Activated naive CD4-positive, alpha-beta T cell treated with anti-CD3 and anti-CD28 coated beads, Interleukin-2, amount 50 U/mL, for 72 hours (primary cell): ENCODE data around the gene PTPRG. TPM values are rescaled to one million over a fixed set of nuclear protein-coding genes. Genes with fewer than 3 reads are reported as not detected.

Source experiments
- ATAC-seq, 2 donors: fragments of 150-1000 bp; cut with Tn5 transposase; 2 replicates each; pipeline ENCODE4 v1.10.0; 2021; ENCODE audit warnings: mild to moderate bottlenecking in 2 of 2, moderate library complexity in 2 of 2
- DNase-seq, 2 donors: peaks; one replicate each; pipeline ENCODE4 v3.0.0; 2021 to 2022; ENCODE audit warnings: low spot score in 2 of 2
- H3K27ac Mint-ChIP-seq, 2 donors: one replicate each; pipeline ENCODE4 v1.8.0; 2022; ENCODE audit warnings: mild to moderate bottlenecking in 2 of 2, mixed read lengths in 2 of 2
- H3K36me3 Mint-ChIP-seq, 2 donors: one replicate each; pipeline ENCODE4 v1.8.0; 2022; ENCODE audit warnings: mixed read lengths in 2 of 2
- H3K9me3 Mint-ChIP-seq, 2 donors: one replicate each; pipeline ENCODE4 v1.8.0; 2022; ENCODE audit warnings: mixed read lengths in 2 of 2
- total RNA-seq, 2 donors: library from RNA; stranded (reverse); gene quantifications; one replicate each; pipeline ENCODE4 v1.2.3, GENCODE V29; 2022

Gene PTPRG
- total RNA-seq, 2 donors from 2014 or later: 0.11 to 0.45 TPM

GRCh38 chr3:61765157-61765876 lies 203.9 kb downstream of the PTPRG start:
- Mint-ChIP-seq H3K27ac (no peak overlapping the region), H3K9me3 (peaks cover 5 to 7% of the 10 kb centered on the region in 2 donors), H3K36me3 (no peaks in the 10 kb centered on the region)
- no peak for DNase-seq
- no peak for ATAC-seq

- H3K9me3 Mint-ChIP-seq: peaks cover 0 to 4% of the 10 kb centered on the region in 2 donors
- ATAC-seq: no peak
- no peak for DNase-seq
- no peaks in the 10 kb centered on the region for H3K36me3 Mint-ChIP-seq
- no peak overlapping the region for H3K27ac Mint-ChIP-seq
These were observed 207.1 kb downstream of the PTPRG start for GRCh38 chr3:61768284-61769037.

- no peak overlapping the region for H3K27ac Mint-ChIP-seq
- no peak for ATAC-seq
- H3K9me3 Mint-ChIP-seq: no peaks in the 10 kb centered on the region
- no peaks in the 10 kb centered on the region for H3K36me3 Mint-ChIP-seq
- no peak for DNase-seq
These were observed 208.1 kb downstream of the PTPRG start for GRCh38 chr3:61769266-61769990.

- no peak for DNase-seq
- no peak for ATAC-seq
- Mint-ChIP-seq H3K9me3 (no peaks in the 10 kb centered on the region), H3K27ac (no peak overlapping the region), H3K36me3 (no peaks in the 10 kb centered on the region)
These were observed 210.6 kb downstream of the PTPRG start for GRCh38 chr3:61771976-61772375.

GRCh38 chr3:61772456-61772855 lies 211.1 kb downstream of the PTPRG start:
- ATAC-seq: no peak

GRCh38 chr3:61774279-61774890 lies 213.0 kb downstream of the PTPRG start:
- ATAC-seq (no peak), DNase-seq (no peak)
- Mint-ChIP-seq H3K9me3 (peaks cover 0 to 6% of the 10 kb centered on the region in 2 donors), H3K27ac (no peak overlapping the region), H3K36me3 (no peaks in the 10 kb centered on the region)

More at GRCh38 chr3:61772456-61772855, 211.1 kb downstream of the PTPRG start:
- Mint-ChIP-seq H3K27ac (no peak overlapping the region), H3K36me3 (no peaks in the 10 kb centered on the region), H3K9me3 (peaks cover 0 to 3% of the 10 kb centered on the region in 2 donors)
- no peak for DNase-seq

- H3K27ac Mint-ChIP-seq: no peak overlapping the region
- H3K36me3 Mint-ChIP-seq: no peaks in the 10 kb centered on the region
- H3K9me3 Mint-ChIP-seq: peaks cover 0 to 6% of the 10 kb centered on the region in 2 donors
- no peak for DNase-seq
- no peak for ATAC-seq
These were observed 215.0 kb downstream of the PTPRG start for GRCh38 chr3:61776390-61776789.

- ATAC-seq: no peak
- DNase-seq: no peak
- H3K9me3 Mint-ChIP-seq: peaks cover 0 to 11% of the 10 kb centered on the region in 2 donors
- H3K36me3 Mint-ChIP-seq: no peaks in the 10 kb centered on the region
- no peak overlapping the region for H3K27ac Mint-ChIP-seq
These were observed 216.1 kb downstream of the PTPRG start for GRCh38 chr3:61777483-61777882.

- Mint-ChIP-seq H3K27ac (no peak overlapping the region), H3K9me3 (peaks cover 0 to 11% of the 10 kb centered on the region in 2 donors), H3K36me3 (no peaks in the 10 kb centered on the region)
- DNase-seq (no peak), ATAC-seq (no peak)
These were observed 216.7 kb downstream of the PTPRG start for GRCh38 chr3:61778095-61778494.

- Mint-ChIP-seq H3K27ac (no peak overlapping the region), H3K9me3 (peaks cover 5 to 16% of the 10 kb centered on the region in 2 donors), H3K36me3 (no peaks in the 10 kb centered on the region)
- no peak for ATAC-seq
- no peak for DNase-seq
These were observed 218.6 kb downstream of the PTPRG start for GRCh38 chr3:61780016-61780415.

GRCh38 chr3:61780455-61781228 lies 219.3 kb downstream of the PTPRG start:
- peaks cover 5 to 16% of the 10 kb centered on the region in 2 donors for H3K9me3 Mint-ChIP-seq
- no peak for DNase-seq
- ATAC-seq: no peak
- no peaks in the 10 kb centered on the region for H3K36me3 Mint-ChIP-seq
- no peak overlapping the region for H3K27ac Mint-ChIP-seq

- ATAC-seq (peak in 1 of 2 donors; percentile 41), DNase-seq (no peak)
- peaks cover 5 to 12% of the 10 kb centered on the region in 2 donors for H3K9me3 Mint-ChIP-seq
- H3K27ac Mint-ChIP-seq: no peak overlapping the region
- no peaks in the 10 kb centered on the region for H3K36me3 Mint-ChIP-seq
These were observed 222.8 kb downstream of the PTPRG start for GRCh38 chr3:61783993-61784718.

GRCh38 chr3:61788623-61789507 lies 227.5 kb downstream of the PTPRG start:
- no peak overlapping the region for H3K27ac Mint-ChIP-seq
- ATAC-seq (no peak), DNase-seq (no peak)
- H3K9me3 Mint-ChIP-seq: peaks cover 0 to 3% of the 10 kb centered on the region in 2 donors
- H3K36me3 Mint-ChIP-seq: no peaks in the 10 kb centered on the region

GRCh38 chr3:61789861-61790260 lies 228.5 kb downstream of the PTPRG start:
- no peak for ATAC-seq
- Mint-ChIP-seq H3K27ac (no peak overlapping the region), H3K36me3 (no peaks in the 10 kb centered on the region), H3K9me3 (peaks cover 0 to 3% of the 10 kb centered on the region in 2 donors)
- no peak for DNase-seq

GRCh38 chr3:61790411-61790810 lies 229.0 kb downstream of the PTPRG start:
- ATAC-seq: no peak
- no peak for DNase-seq
- no peaks in the 10 kb centered on the region for H3K36me3 Mint-ChIP-seq
- no peak overlapping the region for H3K27ac Mint-ChIP-seq
- H3K9me3 Mint-ChIP-seq: peaks cover 0 to 3% of the 10 kb centered on the region in 2 donors
